ENCODE measurements around the gene OTOG.
"Not testable (repeated sequence)": the region's sequence is repeated elsewhere in the genome, so short reads cannot be mapped to it uniquely, and the experiment has no call there.

The OTOG gene

GRCh38 chr11:17606233-17607082, 59.4 kb downstream of the OTOG start:
- DNase-seq, result no peak

DNA sequence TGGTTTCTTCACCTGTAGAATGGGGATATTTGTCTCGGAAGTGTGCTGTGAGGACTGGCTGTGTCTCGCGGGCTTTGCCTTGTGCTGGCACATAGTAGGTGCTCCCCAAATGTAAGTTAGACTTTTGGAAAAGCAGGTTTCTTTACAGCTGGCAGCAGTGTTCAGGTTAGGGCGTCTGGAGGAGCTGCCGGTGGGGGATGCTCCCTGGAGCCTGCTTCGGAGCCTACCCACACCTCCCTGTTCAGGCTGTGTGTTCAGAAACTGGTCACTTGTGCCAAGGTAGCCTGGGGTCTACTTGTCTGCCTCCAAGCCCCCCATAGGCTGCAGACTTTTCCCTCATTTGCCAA, 60.0 kb downstream of the OTOG start:
- no peak for DNase-seq

DNA sequence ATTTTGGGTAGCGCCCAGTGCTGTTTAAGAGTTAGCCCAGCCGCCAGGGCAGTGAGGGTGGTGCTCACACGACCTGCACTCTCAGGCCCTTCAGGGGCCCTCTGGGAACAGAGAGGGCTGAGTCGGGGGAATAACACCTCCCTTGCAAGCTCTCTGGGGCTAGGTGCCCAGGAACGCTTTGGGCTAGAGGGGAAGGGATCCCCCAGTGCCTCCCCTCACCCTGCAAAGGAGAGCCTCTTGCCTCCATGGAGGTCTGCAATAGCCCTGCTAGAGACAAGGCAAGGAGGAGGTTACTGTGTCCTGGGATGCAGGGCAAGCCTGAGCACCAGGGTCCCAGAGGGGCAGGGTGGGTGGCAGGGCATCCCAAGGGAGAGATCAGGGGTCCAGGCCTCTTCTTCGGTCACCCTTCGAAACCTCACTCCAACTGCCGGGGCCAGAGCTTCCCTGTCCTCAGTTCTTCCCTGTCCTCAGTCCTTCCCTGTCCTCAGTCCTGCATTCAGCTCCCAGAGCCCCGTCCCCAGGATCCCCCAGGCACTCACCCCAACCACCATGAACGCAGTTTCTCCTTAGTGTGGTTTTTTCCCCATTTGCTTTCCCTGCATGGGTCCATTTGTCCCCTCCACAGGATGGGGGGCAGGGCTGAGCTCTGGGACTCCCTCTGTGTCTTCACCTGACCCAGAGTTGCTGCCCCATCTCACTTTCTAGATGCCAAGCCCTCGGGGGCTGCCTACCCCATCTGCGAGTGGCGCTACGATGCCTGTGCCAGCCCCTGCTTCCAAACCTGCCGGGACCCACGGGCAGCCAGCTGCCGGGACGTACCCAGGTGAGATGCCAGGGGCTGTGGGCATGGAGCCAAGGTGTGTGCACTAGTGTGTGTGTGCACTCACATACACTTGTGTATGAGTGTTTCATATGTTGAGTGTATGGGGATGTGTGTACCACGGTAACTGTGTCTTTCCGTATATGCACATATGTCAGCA, 60.8 kb downstream of the OTOG start:
- no peak for DNase-seq

GRCh38 chr11:17608821-17609220, 61.8 kb downstream of the OTOG start:
- no peak for DNase-seq

DNA sequence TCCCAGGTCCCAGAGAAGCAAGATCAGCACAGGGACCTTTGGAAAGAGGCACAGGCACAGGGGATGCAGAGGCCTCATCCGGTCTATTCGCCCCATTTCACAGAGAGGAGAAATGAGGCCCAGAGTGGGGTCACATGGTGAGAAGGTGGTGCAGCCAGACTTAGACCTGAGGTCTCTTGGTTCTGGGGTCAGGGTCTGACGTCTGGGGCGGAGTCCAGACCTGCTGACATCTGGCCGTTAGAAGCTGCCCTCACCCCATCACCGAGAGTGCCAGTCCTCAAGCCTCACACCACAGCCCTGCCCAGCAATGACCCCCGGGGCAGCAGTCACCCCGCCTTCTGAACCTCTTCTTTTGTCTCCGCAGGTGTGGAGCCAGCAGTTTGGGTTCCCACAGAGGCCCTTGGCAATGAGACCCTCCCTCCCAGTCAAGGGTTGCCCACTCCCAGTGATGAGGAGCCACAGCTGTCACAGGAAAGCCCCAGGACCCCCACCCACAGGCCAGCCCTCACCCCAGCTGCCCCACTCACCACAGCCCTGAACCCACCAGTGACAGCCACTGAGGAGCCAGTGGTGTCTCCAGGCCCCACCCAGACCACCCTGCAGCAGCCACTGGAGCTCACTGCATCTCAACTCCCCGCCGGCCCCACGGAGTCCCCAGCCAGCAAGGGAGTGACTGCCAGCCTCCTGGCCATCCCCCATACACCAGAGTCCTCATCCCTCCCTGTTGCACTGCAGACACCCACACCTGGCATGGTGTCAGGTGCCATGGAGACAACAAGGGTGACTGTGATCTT, 62.4 kb downstream of the OTOG start:
- DNase-seq, result no peak

DNA sequence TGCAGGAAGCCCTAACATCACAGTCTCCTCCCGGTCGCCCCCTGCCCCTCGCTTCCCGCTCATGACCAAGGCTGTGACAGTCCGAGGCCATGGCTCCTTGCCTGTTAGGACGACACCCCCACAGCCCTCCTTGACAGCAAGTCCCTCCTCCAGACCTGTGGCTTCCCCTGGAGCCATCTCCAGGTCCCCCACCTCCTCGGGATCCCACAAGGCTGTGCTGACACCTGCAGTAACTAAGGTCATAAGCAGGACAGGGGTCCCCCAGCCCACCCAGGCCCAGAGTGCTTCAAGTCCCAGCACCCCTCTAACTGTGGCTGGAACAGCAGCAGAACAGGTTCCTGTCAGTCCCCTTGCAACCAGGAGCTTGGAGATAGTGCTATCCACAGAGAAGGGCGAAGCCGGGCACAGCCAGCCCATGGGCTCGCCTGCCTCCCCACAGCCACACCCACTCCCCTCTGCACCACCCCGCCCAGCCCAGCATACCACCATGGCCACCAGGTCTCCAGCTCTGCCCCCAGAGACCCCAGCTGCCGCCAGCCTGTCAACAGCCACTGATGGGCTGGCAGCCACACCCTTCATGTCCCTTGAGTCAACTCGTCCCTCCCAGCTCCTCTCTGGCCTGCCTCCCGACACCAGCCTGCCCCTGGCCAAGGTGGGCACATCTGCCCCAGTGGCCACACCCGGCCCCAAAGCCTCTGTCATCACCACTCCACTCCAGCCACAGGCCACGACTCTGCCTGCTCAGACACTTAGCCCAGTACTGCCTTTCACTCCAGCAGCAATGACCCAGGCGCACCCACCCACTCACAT, 63.2 kb downstream of the OTOG start:
- DNase-seq, result no peak

GRCh38 chr11:17611049-17611448, 64.0 kb downstream of the OTOG start:
- DNase-seq, result no peak

- no peak for DNase-seq
Measured at GRCh38 chr11:17611503-17612220, 64.6 kb downstream of the OTOG start.

DNA sequence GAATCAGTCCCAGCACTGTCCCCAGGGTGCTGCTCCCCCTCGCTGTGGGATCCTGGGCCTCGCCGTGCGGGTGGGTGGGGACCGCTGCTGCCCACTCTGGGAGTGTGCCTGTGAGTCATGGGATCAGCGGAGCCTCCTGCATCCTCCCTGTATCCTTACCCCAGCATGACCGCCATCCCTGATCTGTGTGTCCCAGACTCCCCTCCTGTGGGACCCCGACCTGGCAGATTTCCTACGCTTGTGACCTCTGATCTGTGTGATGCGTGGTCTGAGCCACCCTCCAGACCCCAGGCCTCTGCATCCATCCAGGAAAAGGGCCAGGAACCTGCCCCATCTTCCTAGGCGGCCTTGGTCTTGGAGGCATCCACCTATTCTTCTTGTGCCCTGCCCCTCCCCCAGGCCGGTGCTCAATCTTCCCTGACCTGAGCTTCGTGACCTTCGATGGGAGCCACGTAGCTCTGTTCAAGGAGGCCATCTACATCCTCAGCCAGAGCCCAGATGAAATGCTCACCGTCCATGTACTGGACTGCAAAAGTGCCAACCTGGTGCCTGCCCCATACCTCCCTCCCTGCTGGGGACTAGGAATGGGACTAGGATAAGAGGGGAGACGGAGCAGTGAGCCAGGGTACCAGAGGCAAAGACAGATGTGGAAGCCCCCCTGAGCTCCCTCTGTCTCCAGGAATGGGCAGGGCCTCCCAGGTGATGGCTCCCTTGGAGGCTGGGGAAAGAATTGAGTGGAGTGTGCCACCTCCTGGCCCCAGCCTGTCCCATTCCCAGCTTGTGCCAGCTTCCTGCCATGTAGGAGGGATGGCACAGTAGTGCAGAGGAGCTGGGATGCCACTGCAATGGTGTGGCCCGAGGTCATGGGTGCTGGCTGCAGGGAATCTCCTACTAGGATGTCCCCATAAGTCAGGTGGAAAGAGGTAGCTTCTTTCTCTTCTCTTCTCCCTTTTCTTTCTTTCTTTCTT, 65.4 kb downstream of the OTOG start:
- no peak for DNase-seq

GRCh38 chr11:17613428-17613962, 66.4 kb downstream of the OTOG start:
- DNase-seq, result no peak

GRCh38 chr11:17613983-17614382, 66.9 kb downstream of the OTOG start:
- DNase-seq, result no peak

DNA sequence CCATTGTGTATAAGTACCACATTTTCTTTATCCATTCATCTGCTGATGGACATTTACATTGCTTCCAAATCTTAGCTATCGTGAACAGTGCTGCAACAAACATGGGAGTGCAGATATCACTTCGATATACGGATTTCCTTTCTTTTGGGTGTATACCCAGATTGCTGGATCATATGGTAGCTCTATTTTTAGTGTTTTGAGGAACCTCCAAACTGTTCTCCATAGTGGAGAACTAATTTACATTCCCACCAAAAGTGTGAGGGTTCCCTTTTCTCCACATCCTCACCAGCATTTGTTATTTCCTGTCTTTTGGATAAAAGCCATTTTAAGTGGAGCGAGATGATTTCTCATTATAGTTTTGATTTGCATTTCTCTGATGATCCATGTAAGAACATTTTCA, 75.7 kb downstream of the OTOG start:
- not testable (repeated sequence) for DNase-seq

- no peak for DNase-seq
Measured at GRCh38 chr11:17629113-17629512, 82.1 kb downstream of the OTOG start.

- DNase-seq, result no peak
Measured at GRCh38 chr11:17630936-17631335, 83.9 kb downstream of the OTOG start.

DNA sequence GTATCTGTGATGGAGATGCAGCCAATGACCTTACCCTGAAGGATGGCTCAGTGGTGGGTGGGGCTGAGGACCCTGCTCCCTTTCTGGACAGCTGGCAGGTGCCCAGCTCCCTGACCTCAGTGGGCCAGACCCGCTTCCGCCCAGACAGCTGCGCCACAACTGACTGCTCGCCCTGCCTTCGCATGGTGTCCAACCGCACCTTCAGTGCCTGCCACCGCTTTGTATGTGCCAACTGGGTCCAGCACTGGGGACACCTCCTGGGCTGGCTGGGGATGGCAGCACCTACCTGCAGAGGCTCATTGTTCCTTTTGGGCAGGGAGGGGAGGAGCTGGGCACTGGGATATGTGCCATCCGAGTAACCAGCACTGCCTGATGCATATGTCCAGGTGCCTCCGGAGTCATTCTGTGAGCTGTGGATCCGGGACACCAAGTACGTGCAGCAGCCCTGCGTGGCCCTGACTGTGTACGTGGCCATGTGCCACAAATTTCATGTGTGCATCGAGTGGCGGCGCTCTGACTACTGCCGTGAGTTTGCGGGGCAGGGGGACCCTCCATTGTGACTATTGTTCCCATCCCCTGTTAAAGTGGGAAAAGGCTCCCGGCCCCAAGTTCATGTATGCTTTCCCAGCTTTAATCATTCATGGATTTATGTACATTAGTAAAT, 84.8 kb downstream of the OTOG start:
- no peak for DNase-seq

DNA sequence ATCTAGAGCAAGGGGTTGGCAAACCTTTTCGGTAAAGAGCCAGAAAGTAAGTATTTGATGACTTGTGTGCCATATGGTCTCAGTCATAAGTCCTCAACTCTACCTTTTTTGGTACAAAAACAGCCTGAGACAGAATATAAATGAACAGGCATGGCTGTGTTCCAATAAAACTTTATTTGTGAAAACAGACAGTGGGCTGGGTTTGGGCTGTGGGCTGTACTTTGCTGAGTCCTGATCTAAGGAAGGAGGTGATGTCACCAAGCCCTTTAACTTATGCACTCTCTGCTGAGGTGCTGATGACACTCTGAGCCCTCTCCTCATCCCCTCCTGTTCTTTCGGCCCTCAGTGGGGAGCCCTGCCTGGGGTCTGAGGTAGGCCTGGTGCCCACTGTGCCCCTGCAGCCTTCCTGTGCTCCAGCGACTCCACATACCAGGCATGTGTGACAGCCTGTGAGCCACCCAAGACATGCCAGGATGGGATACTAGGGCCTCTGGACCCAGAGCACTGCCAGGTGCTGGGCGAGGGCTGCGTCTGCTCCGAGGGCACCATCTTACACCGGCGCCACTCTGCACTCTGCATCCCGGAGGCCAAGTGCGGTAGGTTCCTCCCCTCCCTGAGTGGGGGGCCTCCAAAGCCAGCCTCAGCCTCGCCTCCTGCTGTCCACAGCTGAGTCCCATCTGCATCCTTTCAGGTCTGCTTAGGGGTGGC, 86.4 kb downstream of the OTOG start:
- no peak for DNase-seq

DNA sequence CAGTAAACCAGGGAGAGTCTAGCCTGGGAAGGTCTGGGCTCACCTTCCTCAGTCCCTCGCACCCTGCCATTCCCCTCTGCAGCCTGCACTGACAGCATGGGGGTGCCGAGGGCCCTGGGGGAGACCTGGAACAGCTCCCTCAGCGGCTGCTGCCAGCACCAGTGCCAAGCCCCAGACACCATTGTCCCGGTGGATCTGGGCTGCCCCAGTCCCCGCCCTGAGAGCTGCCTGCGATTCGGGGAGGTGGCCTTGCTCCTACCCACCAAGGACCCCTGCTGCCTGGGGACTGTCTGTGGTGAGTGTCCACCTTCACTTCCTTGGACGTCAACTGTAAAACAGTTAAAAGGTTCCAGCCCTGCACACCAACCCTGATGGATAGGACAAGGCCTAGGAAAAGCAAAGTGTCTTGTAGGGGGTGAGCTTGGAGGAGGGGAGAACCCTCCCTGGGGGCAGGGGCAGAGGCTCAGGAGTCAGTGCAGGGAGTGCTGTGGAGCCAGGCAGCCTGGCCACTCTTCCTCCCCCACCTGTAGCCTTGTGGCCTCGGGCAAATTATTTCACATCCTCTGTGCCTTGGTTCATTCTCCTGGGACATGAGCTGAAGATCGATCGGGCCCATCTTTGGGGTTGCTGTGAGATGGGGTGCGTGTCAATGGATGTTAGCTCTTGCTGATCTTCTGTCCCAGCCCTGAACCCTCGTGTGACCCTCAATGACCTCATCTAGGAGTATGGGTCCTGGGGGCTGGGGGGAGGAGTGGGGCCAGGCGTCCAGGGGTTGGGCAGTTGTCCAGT, 87.1 kb downstream of the OTOG start:
- no peak for DNase-seq

Data from activated CD8-positive, alpha-beta memory T cell treated with anti-CD3 and anti-CD28 coated beads, Interleukin-2, amount 50 U/mL, for 4 hours (primary cell).